ENCODE measurements around the gene MAPRE2.

MAPRE2 gene

DNA sequence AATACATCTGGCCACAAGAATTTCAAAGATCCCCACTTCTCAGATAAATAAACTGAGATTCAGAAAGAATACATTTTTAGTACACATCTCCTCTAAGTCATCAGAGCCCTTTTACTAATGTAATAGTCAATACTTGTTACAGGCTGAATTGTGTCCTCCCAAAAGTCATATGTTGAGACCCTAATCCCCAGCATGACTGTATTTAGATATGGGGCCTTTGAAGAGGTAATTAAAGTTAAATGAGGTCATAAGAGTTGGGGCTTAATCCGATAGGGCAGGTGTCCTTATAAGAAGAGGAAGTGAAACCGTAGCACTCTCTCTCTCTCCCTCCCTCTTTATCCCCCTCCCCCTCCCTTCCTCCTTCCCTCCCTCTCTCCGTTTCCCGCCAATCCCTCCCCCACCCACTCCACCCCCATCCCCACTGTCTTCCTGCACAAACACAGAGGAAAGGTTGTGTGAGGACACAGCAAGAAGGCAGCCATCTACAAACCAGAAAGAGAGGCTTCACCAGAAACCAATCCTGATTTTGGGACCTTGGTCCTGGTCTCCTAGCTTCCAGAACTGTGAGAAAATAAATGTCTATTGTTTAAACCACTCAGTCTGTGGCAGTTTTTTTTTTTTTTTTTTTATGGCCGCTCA lies 133.0 kb downstream of the MAPRE2 start:
- in situ Hi-C loops (cut with HindIII; ENCODE audit: low sequenced_read_pairs) = no loop called here

DNA sequence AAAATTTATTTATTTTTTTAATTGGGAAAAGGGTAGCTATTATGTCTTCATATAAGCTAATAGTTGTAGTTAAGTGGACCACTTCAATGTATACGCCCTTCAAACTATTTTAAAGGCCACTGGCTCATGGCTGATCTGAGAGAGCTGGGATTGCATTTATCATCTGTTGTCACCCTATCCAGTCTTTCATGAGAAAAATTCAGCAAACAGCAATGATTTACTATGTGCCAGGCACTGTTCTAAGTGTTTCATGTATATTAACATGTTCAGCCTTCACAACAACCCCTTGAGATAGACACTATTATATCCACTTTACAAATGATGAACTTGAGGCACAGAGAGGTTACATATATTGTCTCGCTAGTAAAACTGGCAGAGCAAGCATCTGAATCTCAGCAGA lies 133.5 kb downstream of the MAPRE2 start:
- in situ Hi-C loops (cut with HindIII; ENCODE audit: low sequenced_read_pairs) = no loop called here

GRCh38 chr18:35176925-35177324 lies 135.7 kb downstream of the MAPRE2 start:
- in situ Hi-C loops (cut with HindIII; ENCODE audit: low sequenced_read_pairs) = no loop called here

DNA sequence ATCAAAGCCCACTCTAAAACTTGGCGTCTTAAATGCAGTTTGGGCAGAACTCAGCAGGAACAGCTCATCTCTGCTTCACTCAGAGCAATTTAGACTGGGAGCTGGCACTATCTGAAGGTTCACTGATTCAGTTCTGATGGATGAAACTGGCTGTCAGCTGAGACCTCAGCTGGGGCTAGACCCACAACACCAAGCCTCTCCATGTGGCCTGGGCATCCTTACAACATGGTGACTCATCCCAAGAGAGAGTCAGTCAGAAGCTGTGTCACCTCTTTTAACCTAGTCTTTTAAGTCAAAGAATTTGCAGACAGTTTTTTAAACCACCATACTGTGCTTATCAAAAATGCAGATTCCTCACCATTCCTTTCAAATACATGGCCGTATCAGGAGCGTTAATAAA lies 137.0 kb downstream of the MAPRE2 start:
- in situ Hi-C loops (cut with HindIII; ENCODE audit: low sequenced_read_pairs) = no loop called here

DNA sequence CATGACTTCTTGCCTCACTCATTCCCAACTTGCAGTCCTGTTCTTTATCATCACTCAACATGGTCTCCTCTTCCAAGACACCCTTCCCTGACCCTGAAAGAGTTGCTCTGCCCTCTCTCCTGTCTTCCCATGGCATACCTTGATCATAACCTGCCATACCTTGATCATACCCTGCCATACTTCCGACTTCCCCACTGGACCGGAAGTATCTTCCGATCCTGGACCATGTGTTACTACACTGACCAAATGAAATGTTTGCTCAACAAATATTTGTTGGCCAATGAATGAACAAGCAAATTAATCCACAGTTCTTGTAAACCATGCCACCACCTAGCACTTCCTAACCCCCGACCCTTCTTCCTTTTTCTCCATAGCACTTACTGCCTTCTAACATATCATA lies 138.7 kb downstream of the MAPRE2 start:
- in situ Hi-C loops (cut with HindIII; ENCODE audit: low sequenced_read_pairs) = no loop called here

DNA sequence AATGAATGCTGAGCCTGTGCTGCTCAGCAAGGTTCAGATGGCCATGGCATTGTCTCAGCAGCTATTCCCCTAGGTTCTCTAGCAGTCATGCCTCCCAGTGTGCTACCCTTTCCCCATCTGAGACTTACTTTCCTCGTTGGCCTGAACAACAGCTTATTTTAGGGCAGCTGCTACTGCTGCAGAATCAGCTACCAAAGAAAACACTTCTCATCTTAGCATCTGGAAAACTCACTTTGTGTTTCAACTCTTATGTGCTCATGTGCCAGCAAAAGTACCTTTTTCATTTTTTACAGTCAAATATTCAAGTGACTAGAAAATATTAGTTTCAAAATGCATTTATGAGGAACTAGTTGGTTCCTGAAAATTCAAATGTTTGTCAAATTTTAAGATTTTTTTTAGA lies 139.2 kb downstream of the MAPRE2 start:
- in situ Hi-C loops (cut with HindIII; ENCODE audit: low sequenced_read_pairs) = no loop called here

DNA sequence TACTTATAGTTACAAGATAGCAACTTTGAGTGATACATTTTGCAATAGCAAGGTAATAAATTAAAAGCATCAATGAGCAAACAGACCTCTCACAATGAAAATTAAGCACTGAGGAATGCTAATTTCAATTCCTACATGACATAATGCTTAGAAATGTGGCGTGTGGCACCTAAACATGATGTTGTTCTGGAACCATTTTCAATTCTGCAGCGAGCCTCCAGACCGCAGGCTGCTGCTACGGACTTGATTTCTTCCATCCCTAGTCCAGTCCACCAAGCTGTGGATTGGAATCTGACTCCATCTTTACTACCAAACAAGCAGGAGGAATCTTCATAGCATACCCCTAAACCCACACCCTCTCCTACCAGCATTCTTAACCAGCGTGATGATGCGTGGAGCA lies 140.9 kb downstream of the MAPRE2 start:
- in situ Hi-C loops (cut with HindIII; ENCODE audit: low sequenced_read_pairs) = no loop called here

GRCh38 chr18:35183886-35184285 lies 142.7 kb downstream of the MAPRE2 start:
- in situ Hi-C loops (cut with HindIII; ENCODE audit: low sequenced_read_pairs) = no loop called here

DNA sequence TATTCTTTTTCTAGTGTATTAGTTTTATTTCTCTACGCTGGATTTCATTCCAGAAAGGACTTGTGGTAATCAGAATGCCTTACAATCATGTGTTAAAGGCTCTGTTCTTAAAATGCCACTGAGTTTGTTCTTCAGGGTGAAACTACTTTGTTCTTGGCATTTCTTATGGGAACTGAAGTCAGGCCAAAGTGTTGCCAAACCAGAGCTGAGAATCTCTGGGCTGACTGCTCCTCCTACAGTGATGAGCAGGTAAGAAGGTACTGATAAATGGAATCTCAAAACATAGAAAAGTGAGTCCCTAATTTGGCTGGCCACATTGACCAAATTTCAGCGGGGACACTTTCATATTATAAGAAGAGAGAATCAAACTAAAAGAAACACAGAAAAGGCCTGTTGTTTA lies 144.6 kb downstream of the MAPRE2 start:
- in situ Hi-C loops (cut with HindIII; ENCODE audit: low sequenced_read_pairs) = no loop called here

DNA sequence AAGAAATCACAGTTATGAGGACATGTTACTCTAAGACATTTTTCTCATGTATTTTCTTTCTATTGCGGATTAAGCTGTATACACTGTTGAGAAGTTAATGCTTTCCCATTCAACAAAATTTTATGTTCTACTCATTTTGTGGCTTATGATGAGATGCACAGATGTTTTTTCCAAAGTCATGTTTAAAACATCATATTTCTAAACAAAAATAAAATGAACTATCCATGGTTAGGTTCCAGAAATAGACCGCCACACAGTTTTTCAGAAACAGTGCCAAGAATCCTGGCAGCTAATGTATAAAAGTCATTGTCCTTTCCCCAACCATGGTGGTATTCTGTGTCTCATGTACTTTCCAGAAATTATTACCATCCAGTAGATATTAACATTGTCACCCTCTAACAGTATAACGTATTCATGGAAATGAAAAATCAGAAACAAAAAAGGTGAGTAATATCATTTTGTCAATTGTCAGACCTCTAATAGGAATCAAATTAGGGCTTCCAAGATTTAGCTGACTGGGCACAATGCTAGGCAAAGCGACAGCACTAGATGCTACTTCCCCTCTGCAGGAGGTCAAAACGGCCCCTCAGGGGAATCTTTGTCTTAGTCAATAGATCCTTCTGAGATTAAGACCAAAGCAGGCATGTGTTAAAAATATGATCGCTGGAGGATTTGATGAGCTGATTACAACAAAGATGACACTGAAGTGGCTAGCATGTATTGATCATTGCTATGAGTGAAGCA lies 145.2 kb downstream of the MAPRE2 start:
- in situ Hi-C loops (cut with HindIII; ENCODE audit: low sequenced_read_pairs) = no loop called here

DNA sequence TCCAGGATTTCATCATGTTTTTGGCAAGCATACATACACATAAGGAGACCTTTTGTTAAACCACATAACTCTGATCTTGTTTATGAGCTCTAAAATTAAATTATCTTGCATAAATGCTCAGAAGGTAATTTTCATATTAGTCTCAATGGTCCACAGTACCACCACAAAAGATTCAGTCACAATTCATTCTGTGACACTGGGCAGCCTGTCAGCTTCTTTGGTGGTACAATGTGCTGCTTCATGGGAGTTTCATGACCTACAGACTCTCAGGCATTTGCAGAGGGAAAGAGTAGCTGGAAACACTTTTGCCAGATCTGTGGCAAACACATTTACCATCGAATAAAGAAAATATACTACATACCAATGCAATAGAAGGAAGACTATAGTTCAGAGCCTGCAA lies 148.3 kb downstream of the MAPRE2 start:
- in situ Hi-C loops (cut with HindIII; ENCODE audit: low sequenced_read_pairs) = no loop called here

DNA sequence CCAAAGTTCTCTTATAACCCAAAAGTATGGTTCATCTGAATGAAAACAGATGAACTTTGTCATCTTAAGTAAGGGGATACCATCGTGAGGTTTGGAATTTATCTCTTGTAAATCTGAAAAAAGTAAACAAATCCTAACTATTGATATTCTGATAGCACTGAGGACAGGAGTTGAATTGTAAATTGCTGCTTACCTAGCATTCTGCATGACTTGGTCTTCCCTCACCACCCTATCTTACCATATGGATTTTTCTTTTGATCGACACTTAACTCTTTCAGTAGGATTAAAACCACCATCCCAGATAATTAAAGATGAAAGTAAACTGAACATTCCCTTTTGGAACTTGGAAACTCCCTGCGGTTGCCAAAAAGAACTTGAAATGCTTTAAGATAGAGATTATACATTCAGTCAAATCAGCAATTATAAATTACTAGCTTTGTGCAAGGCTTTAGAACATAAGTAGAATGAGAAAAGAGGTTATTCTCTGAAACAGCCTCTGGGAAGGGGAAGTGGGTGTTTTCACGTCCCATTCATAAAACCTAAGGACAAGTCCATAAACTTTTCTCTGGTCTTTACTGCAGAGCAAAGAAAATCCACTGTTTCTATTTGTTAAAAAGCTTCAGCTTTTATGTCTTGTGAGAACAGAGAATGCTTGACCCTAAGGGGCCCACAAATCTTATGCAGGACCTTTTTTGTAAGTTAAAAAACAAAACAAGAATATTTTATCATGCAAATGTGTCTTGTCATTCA lies 149.9 kb downstream of the MAPRE2 start:
- in situ Hi-C loops (cut with HindIII; ENCODE audit: low sequenced_read_pairs) = no loop called here

DNA sequence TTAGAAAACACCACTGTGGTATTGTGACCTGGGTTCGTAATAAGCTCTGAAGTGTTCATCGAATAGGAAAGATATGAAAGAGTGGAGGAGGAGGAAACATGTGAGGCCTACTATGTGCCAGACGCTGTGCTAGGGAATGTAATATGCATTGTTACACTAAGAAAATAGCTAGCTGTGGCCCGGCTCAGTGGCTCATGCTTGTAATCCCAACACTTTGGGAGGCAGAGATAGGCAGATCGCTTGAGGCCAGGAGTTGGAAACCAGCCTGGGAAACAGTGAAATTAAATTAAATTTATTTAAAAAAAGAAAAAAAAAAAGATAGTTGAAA lies 150.4 kb downstream of the MAPRE2 start:
- in situ Hi-C loops (cut with HindIII; ENCODE audit: low sequenced_read_pairs) = no loop called here

DNA sequence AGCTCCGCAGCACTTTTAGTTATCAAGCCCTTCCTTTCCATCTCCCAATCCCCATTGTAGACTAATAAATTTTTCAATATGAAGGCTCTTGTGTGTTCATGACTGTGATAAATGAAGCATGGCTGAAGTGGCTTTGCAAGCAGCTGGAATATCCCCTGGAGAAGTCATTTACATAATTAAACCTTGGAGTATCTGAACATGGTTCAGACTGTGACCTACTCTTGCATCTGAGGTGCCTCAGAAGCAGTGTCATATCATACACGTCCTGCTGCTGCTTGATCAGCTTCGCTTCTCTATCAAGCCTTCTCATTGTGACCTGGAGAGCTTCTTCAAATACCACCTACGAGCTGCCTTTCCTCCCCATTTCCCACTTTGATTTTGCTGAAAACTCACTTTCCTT lies 151.2 kb downstream of the MAPRE2 start:
- in situ Hi-C loops (cut with HindIII; ENCODE audit: low sequenced_read_pairs) = no loop called here

Measured in endothelial cell of hepatic sinusoid (primary cell).